ENCODE measurements around the gene ACMSD. TPM values are rescaled to one million over a fixed set of nuclear protein-coding genes. Genes with fewer than 3 reads are reported as not detected.
"Not testable (repeated sequence)": the region's sequence is repeated elsewhere in the genome, so short reads cannot be mapped to it uniquely, and the experiment has no call there.

Gene ACMSD
- total RNA-seq, 4 donors from 2014 or later: not detected

- no peak overlapping the region for H3K4me3 ChIP-seq (ENCODE audit: low read depth, poor library complexity, severe bottlenecking)
- 84% methylated on average over 3 of the region's 3 CpGs for WGBS, 2 donors
- intact Hi-C loops (cut with DNase I; ENCODE audit: low total_unique reads): no loop called here
- TF ChIP-seq, protein P1, sequence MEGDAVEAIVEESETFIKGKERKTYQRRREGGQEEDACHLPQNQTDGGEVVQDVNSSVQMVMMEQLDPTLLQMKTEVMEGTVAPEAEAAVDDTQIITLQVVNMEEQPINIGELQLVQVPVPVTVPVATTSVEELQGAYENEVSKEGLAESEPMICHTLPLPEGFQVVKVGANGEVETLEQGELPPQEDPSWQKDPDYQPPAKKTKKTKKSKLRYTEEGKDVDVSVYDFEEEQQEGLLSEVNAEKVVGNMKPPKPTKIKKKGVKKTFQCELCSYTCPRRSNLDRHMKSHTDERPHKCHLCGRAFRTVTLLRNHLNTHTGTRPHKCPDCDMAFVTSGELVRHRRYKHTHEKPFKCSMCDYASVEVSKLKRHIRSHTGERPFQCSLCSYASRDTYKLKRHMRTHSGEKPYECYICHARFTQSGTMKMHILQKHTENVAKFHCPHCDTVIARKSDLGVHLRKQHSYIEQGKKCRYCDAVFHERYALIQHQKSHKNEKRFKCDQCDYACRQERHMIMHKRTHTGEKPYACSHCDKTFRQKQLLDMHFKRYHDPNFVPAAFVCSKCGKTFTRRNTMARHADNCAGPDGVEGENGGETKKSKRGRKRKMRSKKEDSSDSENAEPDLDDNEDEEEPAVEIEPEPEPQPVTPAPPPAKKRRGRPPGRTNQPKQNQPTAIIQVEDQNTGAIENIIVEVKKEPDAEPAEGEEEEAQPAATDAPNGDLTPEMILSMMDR (IDR thresholded peaks at IDR 0.05): no peak
- TF ChIP-seq POLR2A (IDR thresholded peaks at IDR 0.05): no peak
- no peak for DNase-seq (ENCODE audit: low spot score in 2 of 2)
Measured at GRCh38 chr2:134799936-134800335, 38.5 kb upstream of the ACMSD start.

GRCh38 chr2:134800341-134800740, 38.1 kb upstream of the ACMSD start:
- H3K4me3 ChIP-seq (ENCODE audit: low read depth, poor library complexity, severe bottlenecking): no peak overlapping the region
- intact Hi-C loops (cut with DNase I; ENCODE audit: low total_unique reads): no loop called here
- WGBS, 2 donors: 74 to 76% methylated on average over 2 of the region's 2 CpGs
- DNase-seq (ENCODE audit: low spot score in 2 of 2): no peak
- TF ChIP-seq POLR2A (IDR thresholded peaks at IDR 0.05): no peak
- TF ChIP-seq, protein P1 (IDR thresholded peaks at IDR 0.05): no peak

DNA sequence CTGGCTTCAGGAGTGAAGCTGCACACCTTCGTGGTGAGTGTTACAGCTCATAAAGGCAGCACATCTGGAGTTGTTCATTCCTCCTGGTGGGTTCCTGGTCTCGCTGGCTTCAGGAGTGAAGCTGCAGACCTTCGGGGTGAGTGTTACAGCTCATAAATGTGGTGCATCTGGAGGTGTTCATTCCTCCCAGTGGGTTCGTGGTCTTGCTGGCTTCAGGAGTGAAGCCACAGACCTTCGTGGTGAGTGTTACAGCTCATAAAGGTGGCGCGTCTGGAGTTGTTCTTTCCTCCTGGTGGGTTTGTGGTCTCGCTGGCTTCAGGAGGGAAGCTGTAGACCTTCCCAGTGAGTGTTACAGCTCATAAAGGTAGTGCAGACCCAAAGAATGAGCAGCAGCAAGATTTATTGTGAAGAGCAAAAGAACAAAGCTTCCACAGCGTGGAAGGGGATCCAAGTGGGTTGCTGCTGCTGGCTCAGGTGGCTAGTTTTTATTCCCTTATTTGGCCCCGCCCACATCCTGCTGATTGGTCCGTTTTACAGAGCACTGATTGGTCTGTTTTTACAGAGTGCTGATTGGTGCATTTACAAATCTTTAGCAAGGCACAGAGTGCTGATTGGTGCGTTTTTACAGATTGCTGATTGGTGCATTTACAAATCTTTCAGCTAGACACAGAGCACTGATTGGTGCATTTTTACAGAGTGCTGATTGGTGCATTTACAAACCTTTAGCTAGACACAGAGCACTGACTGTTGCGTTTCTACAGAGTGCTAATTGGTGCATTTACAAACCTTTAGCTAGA, 34.6 kb upstream of the ACMSD start:
- DNase-seq (ENCODE audit: low spot score in 2 of 2); H3K4me3 ChIP-seq (ENCODE audit: low read depth, poor library complexity, severe bottlenecking); intact Hi-C loops (cut with DNase I; ENCODE audit: low total_unique reads): not testable (repeated sequence)
- 80 to 81% methylated on average over 13 of the region's 13 CpGs for WGBS, 2 donors

DNA sequence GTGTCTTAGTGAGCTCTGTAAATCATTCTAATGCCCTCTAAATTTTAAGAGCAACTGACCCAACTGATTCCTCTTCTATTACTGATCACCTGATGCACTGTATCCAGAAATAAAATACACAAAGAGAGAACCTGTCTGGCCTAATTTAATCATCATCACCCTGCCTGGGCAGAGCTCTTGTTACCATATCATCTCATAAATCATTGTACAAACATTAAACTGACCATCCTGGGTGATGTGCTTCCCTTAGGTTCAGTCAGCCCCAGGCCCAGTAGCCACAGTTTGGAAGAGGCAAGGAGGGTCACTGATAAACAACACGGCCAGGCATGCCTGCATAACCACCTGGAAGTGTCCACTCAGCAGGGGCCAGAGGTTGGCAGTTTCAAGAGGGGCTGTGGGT, 22.7 kb upstream of the ACMSD start:
- intact Hi-C loops (cut with DNase I; ENCODE audit: low total_unique reads): no loop called here
- no peak overlapping the region for H3K4me3 ChIP-seq (ENCODE audit: low read depth, poor library complexity, severe bottlenecking)
- 21 to 55% methylated on average over 1 of the region's 1 CpG for WGBS, 2 donors
- no peak for DNase-seq (ENCODE audit: low spot score in 2 of 2)
- TF ChIP-seq POLR2A (IDR thresholded peaks at IDR 0.05): no peak
- TF ChIP-seq, protein P1 (IDR thresholded peaks at IDR 0.05): no peak

DNA sequence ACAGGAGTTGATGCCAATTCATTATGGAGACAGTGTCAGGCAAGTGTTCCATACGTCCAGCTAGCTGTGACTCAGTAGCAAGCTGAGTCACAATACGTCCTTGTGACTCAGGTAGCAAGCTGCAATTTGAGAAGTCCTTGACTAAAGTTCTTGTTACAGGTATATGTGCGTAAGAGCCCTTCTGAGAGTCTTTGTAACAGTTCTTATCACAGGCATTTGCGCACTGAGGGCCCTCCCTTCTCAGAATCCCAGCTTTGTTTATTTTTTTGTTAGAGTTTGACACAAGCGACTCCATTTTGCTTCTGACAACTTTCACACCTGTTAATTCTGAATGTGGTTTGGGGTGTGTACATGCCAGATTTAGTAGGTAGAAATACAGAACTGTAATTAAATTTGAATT, 20.1 kb upstream of the ACMSD start:
- TF ChIP-seq, protein P1 (IDR thresholded peaks at IDR 0.05): no peak
- no peak for TF ChIP-seq POLR2A (IDR thresholded peaks at IDR 0.05)
- no peak for DNase-seq (ENCODE audit: low spot score in 2 of 2)
- H3K4me3 ChIP-seq (ENCODE audit: low read depth, poor library complexity, severe bottlenecking): no peak overlapping the region
- 74 to 84% methylated on average over 5 of the region's 5 CpGs for WGBS, 2 donors
- intact Hi-C loops (cut with DNase I; ENCODE audit: low total_unique reads): no loop called here

DNA sequence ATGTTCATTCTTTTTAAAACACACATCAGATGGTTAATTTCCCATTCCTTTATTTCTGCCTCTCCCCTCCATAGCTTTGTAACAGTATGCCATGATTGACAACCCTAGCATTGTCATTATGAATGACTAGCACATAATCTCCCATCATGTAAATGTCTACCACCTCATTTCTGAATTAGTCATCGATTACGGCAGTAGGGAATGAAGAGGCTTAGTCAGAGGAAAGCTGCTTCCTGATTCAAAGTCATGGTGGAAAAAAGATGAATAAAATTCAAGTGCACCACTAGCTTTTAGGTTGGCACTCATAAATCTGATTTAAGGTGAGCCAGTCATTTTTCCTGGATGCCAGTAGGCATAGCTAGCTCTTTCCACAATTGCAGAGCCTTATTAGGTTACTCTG, 19.1 kb upstream of the ACMSD start:
- WGBS, 2 donors: 74 to 80% methylated on average over 2 of the region's 2 CpGs
- intact Hi-C loops (cut with DNase I; ENCODE audit: low total_unique reads): no loop called here
- no peak for DNase-seq (ENCODE audit: low spot score in 2 of 2)
- H3K4me3 ChIP-seq (ENCODE audit: low read depth, poor library complexity, severe bottlenecking): no peak overlapping the region
- TF ChIP-seq, protein P1 (IDR thresholded peaks at IDR 0.05): no peak
- TF ChIP-seq POLR2A (IDR thresholded peaks at IDR 0.05): no peak

All from lower leg skin (tissue), 4 donors.